ENCODE results near the gene FLT3LG. TPM values are rescaled to one million over a fixed set of nuclear protein-coding genes. Genes with fewer than 3 reads are reported as not detected.
"Not testable (repeated sequence)": the region's sequence is repeated elsewhere in the genome, so short reads cannot be mapped to it uniquely, and the experiment has no call there.

Gene FLT3LG
- total RNA-seq, 1 experiment from 2014 or later, result 0.18 TPM

- ATAC-seq (no peak), DNase-seq (no peak)
- no peaks in the 10 kb centered on the region for H3K27me3 ChIP-seq (ENCODE audit: low read length)
- no peaks in the 10 kb centered on the region for H3K9me3 ChIP-seq (ENCODE audit: low read length)
- no peaks in the 10 kb centered on the region for H3K36me3 ChIP-seq (ENCODE audit: low read depth, low read length)
- no peaks in the 10 kb centered on the region for H3K79me2 ChIP-seq (ENCODE audit: low read length)
- H3K4me3 ChIP-seq (ENCODE audit: low read length), result no peak overlapping the region
- CTCF ChIA-PET, result interaction anchor here (0.5 kb wide), 1 partner anchor 13 kb away, joined by 7 read pairs; no protein-coding TSS in a partner anchor
- H3K4me1 ChIP-seq (ENCODE audit: insufficient read depth, low read length), result no peaks in the 10 kb centered on the region
- no peak overlapping the region for H2AFZ ChIP-seq (ENCODE audit: low read length)
- no peak overlapping the region for H3K4me2 ChIP-seq (ENCODE audit: low read length)
- POLR2A ChIA-PET (ENCODE audit: unreplicated experiment), result no interaction called here
- intact Hi-C loops (cut with micrococcal nuclease), result no loop called here
- no peak overlapping the region for H3K27ac ChIP-seq (ENCODE audit: low read length)
- no peaks in the 10 kb centered on the region for H4K20me1 ChIP-seq (ENCODE audit: low read length)
- no peaks in the 10 kb centered on the region for H3F3A ChIP-seq (ENCODE audit: low read length, unreplicated experiment)
- H3K9me2 ChIP-seq (replicated peaks; ENCODE audit: low read length), result no peaks in the 10 kb centered on the region
- no peak overlapping the region for H3K9ac ChIP-seq (ENCODE audit: low read length)
- TF ChIP-seq CTCF (conservative IDR thresholded peaks at IDR 0.05; ENCODE audit: low read depth, low read length) (no peak), EZH2phosphoT487 (IDR thresholded peaks at IDR 0.05; ENCODE audit: borderline replicate concordance, low read length) (no peak), EZH2 (IDR thresholded peaks at IDR 0.05; ENCODE audit: low read length, unreplicated experiment) (no peak)
- BruUV-seq (replicated peaks), result no TSS peak
Measured at GRCh38 chr19:49458567-49458903, 15.5 kb upstream of the FLT3LG start.

DNA sequence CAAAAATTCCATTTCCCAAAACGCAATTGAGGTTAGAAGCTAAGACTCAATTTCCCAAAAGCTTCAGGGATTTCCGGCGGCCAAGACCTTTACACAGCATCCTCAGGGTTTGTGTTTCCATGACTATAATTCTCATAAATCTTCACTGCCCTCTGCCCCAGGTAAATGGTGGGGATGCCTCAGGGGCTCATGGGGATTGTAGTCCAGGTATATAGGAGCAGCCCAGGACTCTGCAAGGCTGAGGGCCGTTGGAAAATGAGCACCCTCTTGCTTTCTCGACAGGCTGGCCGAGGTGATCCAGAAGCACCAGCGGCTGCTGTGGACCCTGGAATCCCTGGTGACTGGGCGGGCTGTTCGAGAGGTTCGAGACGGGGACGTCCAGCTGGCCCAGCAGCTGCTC lies 14.6 kb upstream of the FLT3LG start:
- ATAC-seq (no peak; the same call in 1 of the 2 replicates), DNase-seq (no peak)
- Histone ChIP-seq H3K4me2 (ENCODE audit: low read length) (no peak overlapping the region), H3K79me2 (ENCODE audit: low read length) (no peaks in the 10 kb centered on the region), H2AFZ (ENCODE audit: low read length) (no peak overlapping the region), H3K36me3 (ENCODE audit: low read depth, low read length) (no peaks in the 10 kb centered on the region), H3F3A (ENCODE audit: low read length, unreplicated experiment) (no peaks in the 10 kb centered on the region), H3K9me2 (replicated peaks; ENCODE audit: low read length) (no peaks in the 10 kb centered on the region), H3K9me3 (ENCODE audit: low read length) (no peaks in the 10 kb centered on the region), H3K27ac (ENCODE audit: low read length) (no peak overlapping the region), H3K4me1 (ENCODE audit: insufficient read depth, low read length) (no peaks in the 10 kb centered on the region), H3K4me3 (ENCODE audit: low read length) (no peak overlapping the region), H4K20me1 (ENCODE audit: low read length) (no peaks in the 10 kb centered on the region), H3K9ac (ENCODE audit: low read length) (no peak overlapping the region), H3K27me3 (ENCODE audit: low read length) (no peaks in the 10 kb centered on the region)
- no TSS peak for BruUV-seq (replicated peaks)
- CTCF ChIA-PET, result no interaction called here
- no peak for TF ChIP-seq EZH2phosphoT487 (IDR thresholded peaks at IDR 0.05; ENCODE audit: borderline replicate concordance, low read length)
- no peak for TF ChIP-seq CTCF (conservative IDR thresholded peaks at IDR 0.05; ENCODE audit: low read depth, low read length)
- no peak for TF ChIP-seq EZH2 (IDR thresholded peaks at IDR 0.05; ENCODE audit: low read length, unreplicated experiment)
- POLR2A ChIA-PET (ENCODE audit: unreplicated experiment), result no interaction called here
- intact Hi-C loops (cut with micrococcal nuclease), result no loop called here

DNA sequence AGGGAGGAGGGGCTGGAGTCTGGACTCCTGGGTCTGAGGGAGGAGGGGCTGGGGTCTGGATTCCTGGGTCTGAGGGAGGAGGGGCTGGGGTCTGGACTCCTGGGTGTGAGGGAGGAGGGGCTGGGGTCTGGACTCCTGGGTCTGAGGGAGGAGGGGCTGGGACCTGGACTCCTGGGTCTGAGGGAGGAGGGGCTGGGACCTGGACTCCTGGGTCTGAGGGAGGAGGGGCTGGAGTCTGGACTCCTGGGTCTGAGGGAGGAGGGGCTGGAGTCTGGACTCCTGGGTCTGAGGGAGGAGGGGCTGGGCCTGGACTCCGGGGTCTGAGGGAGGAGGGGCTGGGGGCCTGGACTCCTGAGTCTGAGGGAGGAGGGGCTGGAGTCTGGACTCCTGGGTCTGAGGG lies 12.9 kb upstream of the FLT3LG start:
- DNase-seq; BruUV-seq (replicated peaks); H3K9me2 ChIP-seq (replicated peaks; ENCODE audit: low read length); intact Hi-C loops (cut with micrococcal nuclease); H3K9ac ChIP-seq (ENCODE audit: low read length); H3K27ac ChIP-seq (ENCODE audit: low read length); H3K4me3 ChIP-seq (ENCODE audit: low read length); ATAC-seq; H3K9me3 ChIP-seq (ENCODE audit: low read length); H3K79me2 ChIP-seq (ENCODE audit: low read length); H3K36me3 ChIP-seq (ENCODE audit: low read depth, low read length); POLR2A ChIA-PET (ENCODE audit: unreplicated experiment); H3K4me1 ChIP-seq (ENCODE audit: insufficient read depth, low read length); H3K27me3 ChIP-seq (ENCODE audit: low read length); H3F3A ChIP-seq (ENCODE audit: low read length, unreplicated experiment); H3K4me2 ChIP-seq (ENCODE audit: low read length); H2AFZ ChIP-seq (ENCODE audit: low read length); H4K20me1 ChIP-seq (ENCODE audit: low read length): not testable (repeated sequence)
- CTCF ChIA-PET, result interaction anchor here (0.6 kb wide), 1 partner anchor 12 kb away, joined by 4 read pairs; no protein-coding TSS in a partner anchor
